ENCODE data around the gene ZNF653. TPM values are rescaled to one million over a fixed set of nuclear protein-coding genes. Genes with fewer than 3 reads are reported as not detected.
"Not testable (repeated sequence)": the region's sequence is repeated elsewhere in the genome, so short reads cannot be mapped to it uniquely, and the experiment has no call there.

The ZNF653 gene
- total RNA-seq, 1 donor from 2014 or later = 23.4 TPM

GRCh38 chr19:11435833-11436313 lies 69.8 kb downstream of the ZNF653 start:
- peak overlapping the region; percentile 64 for H3K4me3 ChIP-seq (ENCODE audit: low read depth, low read length)
- no peak for DNase-seq (ENCODE audit: low read depth)
- TF ChIP-seq, protein P1, sequence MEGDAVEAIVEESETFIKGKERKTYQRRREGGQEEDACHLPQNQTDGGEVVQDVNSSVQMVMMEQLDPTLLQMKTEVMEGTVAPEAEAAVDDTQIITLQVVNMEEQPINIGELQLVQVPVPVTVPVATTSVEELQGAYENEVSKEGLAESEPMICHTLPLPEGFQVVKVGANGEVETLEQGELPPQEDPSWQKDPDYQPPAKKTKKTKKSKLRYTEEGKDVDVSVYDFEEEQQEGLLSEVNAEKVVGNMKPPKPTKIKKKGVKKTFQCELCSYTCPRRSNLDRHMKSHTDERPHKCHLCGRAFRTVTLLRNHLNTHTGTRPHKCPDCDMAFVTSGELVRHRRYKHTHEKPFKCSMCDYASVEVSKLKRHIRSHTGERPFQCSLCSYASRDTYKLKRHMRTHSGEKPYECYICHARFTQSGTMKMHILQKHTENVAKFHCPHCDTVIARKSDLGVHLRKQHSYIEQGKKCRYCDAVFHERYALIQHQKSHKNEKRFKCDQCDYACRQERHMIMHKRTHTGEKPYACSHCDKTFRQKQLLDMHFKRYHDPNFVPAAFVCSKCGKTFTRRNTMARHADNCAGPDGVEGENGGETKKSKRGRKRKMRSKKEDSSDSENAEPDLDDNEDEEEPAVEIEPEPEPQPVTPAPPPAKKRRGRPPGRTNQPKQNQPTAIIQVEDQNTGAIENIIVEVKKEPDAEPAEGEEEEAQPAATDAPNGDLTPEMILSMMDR (conservative IDR thresholded peaks at IDR 0.05; ENCODE audit: low read depth, low read length) = no peak

- TF ChIP-seq, protein P1 (conservative IDR thresholded peaks at IDR 0.05; ENCODE audit: low read depth, low read length) = peak; percentile 77
- peak within 1 kb of the TSS; percentile 64 for H3K4me3 ChIP-seq (ENCODE audit: low read depth, low read length)
- DNase-seq (ENCODE audit: low read depth) = peak; percentile 96
These were observed 70.4 kb downstream of the ZNF653 start, which contains the start of the genes ODAD3 and PRKCSH for GRCh38 chr19:11435057-11435832. ODAD3 (minus strand) TSS chr19:11435121; CDS start chr19:11435016, 105 bp downstream. PRKCSH (plus strand) TSS chr19:11435635; CDS start chr19:11436118, 483 bp downstream.

- peak overlapping the region; percentile 64 for H3K4me3 ChIP-seq (ENCODE audit: low read depth, low read length)
- TF ChIP-seq, protein P1 (conservative IDR thresholded peaks at IDR 0.05; ENCODE audit: low read depth, low read length) = no peak
- DNase-seq (ENCODE audit: low read depth) = no peak
These were observed 71.0 kb downstream of the ZNF653 start for GRCh38 chr19:11434703-11435056.

DNA sequence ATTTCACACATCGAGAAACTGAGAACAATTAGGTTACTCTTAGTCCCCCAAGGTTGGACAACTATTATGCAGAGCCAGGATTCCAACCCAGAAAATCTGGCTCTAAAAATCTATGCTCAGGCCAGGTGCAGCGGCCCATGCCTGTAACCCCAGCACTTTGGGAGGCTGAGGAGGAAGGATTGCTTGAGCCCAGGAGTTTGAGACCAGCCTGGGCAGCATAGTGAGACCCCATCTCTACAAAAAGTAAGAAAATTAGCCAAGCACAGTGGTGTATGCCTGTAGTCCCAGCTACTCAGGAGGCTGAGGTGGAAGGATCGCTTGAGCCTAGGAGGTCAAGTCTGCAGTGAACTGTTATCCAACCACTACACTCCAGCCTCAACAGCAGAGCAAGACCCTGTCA lies 72.1 kb downstream of the ZNF653 start:
- DNase-seq (ENCODE audit: low read depth) = not testable (repeated sequence)

More for the DNA sequence above, 72.1 kb downstream of the ZNF653 start:
- H3K4me3 ChIP-seq (ENCODE audit: low read depth, low read length) = not testable (repeated sequence)

Other genes with a start within 250 kb of the ZNF653 start
- 17.2 and 17.7 TPM in 2 replicates for gene DOCK6, start 243.3 kb downstream of the ZNF653 start, total RNA-seq
- not detected in 2 replicates for gene TSPAN16, start 209.7 kb downstream of the ZNF653 start, total RNA-seq
- gene RAB3D, start 166.2 kb downstream of the ZNF653 start, total RNA-seq = 13.4 and 18.3 TPM in 2 replicates
- gene TMEM205, start 159.6 kb downstream of the ZNF653 start, total RNA-seq = 226 and 228 TPM in 2 replicates
- 6.1 and 7.8 TPM in 2 replicates for gene CCDC159, start 159.3 kb downstream of the ZNF653 start, total RNA-seq
- gene PLPPR2, start 150.4 kb downstream of the ZNF653 start, total RNA-seq = 1.3 and 6.2 TPM in 2 replicates
- 1.2 and 2.7 TPM in 2 replicates for gene SWSAP1, start 131.2 kb downstream of the ZNF653 start, total RNA-seq
- 4.3 and 5.2 TPM in 2 replicates for gene EPOR, start 121.5 kb downstream of the ZNF653 start, total RNA-seq
- gene RGL3, start 86.5 kb downstream of the ZNF653 start, total RNA-seq = 3.1 and 19.0 TPM in 2 replicates
- gene ODAD3, start 70.7 kb downstream of the ZNF653 start, total RNA-seq = 0.40 TPM in 1 of 2 replicates, not detected in the other
- 184 and 243 TPM in 2 replicates for gene PRKCSH, start 70.2 kb downstream of the ZNF653 start, total RNA-seq
- not detected in 2 replicates for gene ELAVL3, start 24.8 kb downstream of the ZNF653 start, total RNA-seq
- 58.9 and 59.0 TPM in 2 replicates for gene ECSIT, start 23.3 kb upstream of the ZNF653 start, total RNA-seq
- gene CNN1, start 33.0 kb upstream of the ZNF653 start, total RNA-seq = 5.6 and 16.1 TPM in 2 replicates
- gene ELOF1, start 53.4 kb upstream of the ZNF653 start, total RNA-seq = 49.8 and 95.5 TPM in 2 replicates
- 3.3 and 4.4 TPM in 2 replicates for gene ACP5, start 71.8 kb upstream of the ZNF653 start, total RNA-seq
- 10.0 and 12.5 TPM in 2 replicates for gene ZNF627, start 91.6 kb upstream of the ZNF653 start, total RNA-seq
- 6.5 and 7.4 TPM in 2 replicates for gene ZNF823, start 233.1 kb upstream of the ZNF653 start, total RNA-seq

All from epithelial cell of proximal tubule (primary cell).